GM12872 (cell line): Measurements from ENCODE around the gene SFSWAP.

Experiments used
- TF ChIP-seq, protein P1 (sequence below): IDR thresholded peaks from 3 replicates; pipeline ENCODE4 v1.5.1; 2011; ENCODE audit warnings: low read depth, mild to moderate bottlenecking, low read length, moderate library complexity; ENCODE audit not compliant: insufficient read depth

Gene SFSWAP

GRCh38 chr12:131816495-131816894 lies 105.6 kb downstream of the SFSWAP start:
- TF ChIP-seq, protein P1, sequence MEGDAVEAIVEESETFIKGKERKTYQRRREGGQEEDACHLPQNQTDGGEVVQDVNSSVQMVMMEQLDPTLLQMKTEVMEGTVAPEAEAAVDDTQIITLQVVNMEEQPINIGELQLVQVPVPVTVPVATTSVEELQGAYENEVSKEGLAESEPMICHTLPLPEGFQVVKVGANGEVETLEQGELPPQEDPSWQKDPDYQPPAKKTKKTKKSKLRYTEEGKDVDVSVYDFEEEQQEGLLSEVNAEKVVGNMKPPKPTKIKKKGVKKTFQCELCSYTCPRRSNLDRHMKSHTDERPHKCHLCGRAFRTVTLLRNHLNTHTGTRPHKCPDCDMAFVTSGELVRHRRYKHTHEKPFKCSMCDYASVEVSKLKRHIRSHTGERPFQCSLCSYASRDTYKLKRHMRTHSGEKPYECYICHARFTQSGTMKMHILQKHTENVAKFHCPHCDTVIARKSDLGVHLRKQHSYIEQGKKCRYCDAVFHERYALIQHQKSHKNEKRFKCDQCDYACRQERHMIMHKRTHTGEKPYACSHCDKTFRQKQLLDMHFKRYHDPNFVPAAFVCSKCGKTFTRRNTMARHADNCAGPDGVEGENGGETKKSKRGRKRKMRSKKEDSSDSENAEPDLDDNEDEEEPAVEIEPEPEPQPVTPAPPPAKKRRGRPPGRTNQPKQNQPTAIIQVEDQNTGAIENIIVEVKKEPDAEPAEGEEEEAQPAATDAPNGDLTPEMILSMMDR = no peak

DNA sequence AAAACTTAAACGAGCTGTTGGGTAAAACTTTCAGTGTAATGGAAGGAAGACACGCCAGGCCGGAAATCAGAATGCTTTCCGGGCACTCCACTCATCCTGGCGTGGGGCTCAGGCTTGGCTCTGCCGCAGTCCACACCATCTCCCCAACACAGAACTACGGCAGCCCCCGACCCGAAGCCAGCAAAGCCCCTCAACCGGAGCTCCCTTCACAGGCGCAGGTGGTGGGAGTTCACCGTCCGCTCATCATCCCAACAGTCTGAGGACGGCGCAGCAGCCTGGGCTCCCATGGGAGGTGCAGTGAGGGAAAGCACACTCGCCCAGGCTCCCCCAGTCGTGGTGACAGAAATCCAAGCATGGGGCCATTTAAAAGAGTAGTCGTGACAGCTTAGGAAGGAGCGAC lies 106.4 kb downstream of the SFSWAP start:
- TF ChIP-seq, protein P1 = no peak

GRCh38 chr12:131818821-131819585 lies 108.1 kb downstream of the SFSWAP start:
- TF ChIP-seq, protein P1 = no peak

DNA sequence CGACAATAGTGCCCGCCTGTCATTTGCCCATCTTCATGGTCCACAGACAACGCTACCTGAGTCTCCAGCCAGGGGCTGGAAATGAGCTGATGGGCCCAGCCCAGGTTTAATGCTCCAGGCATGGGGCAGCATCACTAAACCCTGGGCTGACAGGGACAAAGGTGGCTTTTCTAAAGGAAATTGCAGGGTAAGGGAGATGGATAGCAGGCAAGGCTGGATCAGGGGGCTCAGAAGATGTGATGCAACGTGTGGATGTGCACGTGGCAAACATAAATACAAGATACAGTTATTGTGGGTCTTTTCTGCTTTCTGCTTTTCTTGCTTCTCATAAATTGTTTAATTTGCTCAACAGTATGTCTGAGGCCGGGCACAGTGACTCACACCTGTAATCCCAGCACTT lies 113.6 kb downstream of the SFSWAP start:
- TF ChIP-seq, protein P1 = no peak

GRCh38 chr12:131825146-131825892 lies 114.4 kb downstream of the SFSWAP start:
- TF ChIP-seq, protein P1 = no peak

DNA sequence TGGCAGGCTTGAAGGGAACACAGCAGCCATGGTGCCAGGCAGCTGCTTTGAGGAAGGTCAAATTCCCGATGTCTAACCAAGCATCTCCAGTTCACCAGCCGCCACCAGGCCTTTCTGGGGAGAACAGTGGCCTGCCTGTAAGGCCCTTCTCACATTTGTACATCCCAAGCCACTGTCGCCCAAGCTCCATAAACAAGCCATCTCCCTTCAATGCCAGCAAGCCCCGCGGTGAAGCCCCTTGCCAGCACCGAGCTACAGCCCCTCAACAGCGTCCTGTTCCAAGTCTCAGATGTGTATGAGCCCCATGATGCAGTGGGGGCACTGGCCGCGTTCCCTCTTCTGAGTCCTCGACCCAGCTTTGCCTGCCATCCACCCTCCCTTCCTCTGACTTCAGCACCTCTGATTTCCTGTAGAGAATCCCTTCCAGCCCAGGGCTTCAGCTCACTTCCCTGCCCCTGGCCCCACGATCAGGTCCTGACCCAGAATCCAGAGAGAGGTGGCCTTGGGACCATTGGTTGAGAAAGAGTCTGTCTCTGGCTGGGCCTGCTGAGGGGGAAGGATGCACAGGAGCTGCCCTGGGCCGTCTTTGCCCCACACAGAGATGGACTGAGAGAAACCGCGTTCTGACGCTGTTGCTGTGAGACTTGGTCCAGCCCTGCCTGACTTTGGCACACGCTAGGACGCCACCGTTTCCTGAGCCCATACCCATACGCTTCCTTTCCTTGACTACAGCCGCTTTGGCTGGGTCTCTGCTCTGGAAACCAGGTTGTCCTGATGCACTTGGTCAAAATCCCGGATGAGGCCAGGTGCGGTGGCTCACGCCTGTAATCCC lies 115.4 kb downstream of the SFSWAP start:
- TF ChIP-seq, protein P1 = no peak
